Liver (tissue), 9 donors: ENCODE data around the gene FANCI. TPM values are rescaled to one million over a fixed set of nuclear protein-coding genes. Genes with fewer than 3 reads are reported as not detected.

Experiments used
- DNase-seq: peaks from one replicate; pipeline ENCODE4 v3.0.0-alpha.2; 2017; ENCODE audit warnings: low spot score
- H3K27ac ChIP-seq, 2 donors: one replicate each; pipeline ENCODE4 v1.7.0; 2013; ENCODE audit warnings: inconsistent platforms in 2 of 2, low read length in 2 of 2, control low read depth in 1 of 2, low read depth in 1 of 2, mild to moderate bottlenecking in 1 of 2
- H3K27me3 ChIP-seq, 4 donors: one replicate each; pipeline versions ENCODE4 v1.6.1 to v1.7.0; 2013; ENCODE audit warnings: low read length in 3 of 4, inconsistent platforms in 1 of 4, mild to moderate bottlenecking in 1 of 4, moderate library complexity in 1 of 4; ENCODE audit not compliant: control insufficient read depth in 4 of 4, insufficient read depth in 4 of 4
- H3K36me3 ChIP-seq, 4 donors: one replicate each; pipeline versions ENCODE4 v1.6.1 to v1.7.0; 2013; ENCODE audit warnings: low read length in 3 of 4, mild to moderate bottlenecking in 3 of 4, low read depth in 1 of 4, moderate library complexity in 1 of 4; ENCODE audit not compliant: control insufficient read depth in 4 of 4, insufficient read depth in 3 of 4
- H3K4me1 ChIP-seq, 4 donors: one replicate each; pipeline versions ENCODE4 v1.6.1 to v1.7.0; 2013; ENCODE audit warnings: low read length in 3 of 4, mild to moderate bottlenecking in 3 of 4, moderate library complexity in 1 of 4; ENCODE audit not compliant: control insufficient read depth in 4 of 4, insufficient read depth in 4 of 4
- H3K4me3 ChIP-seq, 3 donors: one replicate each; pipeline versions ENCODE4 v1.6.1 to v1.7.0; 2013; ENCODE audit warnings: low read length in 3 of 3, control low read depth in 1 of 3, low read depth in 1 of 3, mild to moderate bottlenecking in 1 of 3
- H3K9ac ChIP-seq, 2 donors: one replicate each; pipeline ENCODE4 v1.7.0; 2013; ENCODE audit warnings: low read length in 2 of 2, mild to moderate bottlenecking in 2 of 2, moderate library complexity in 2 of 2, control low read depth in 1 of 2, low read depth in 1 of 2
- H3K9me3 ChIP-seq, 4 donors: one replicate each; pipeline versions ENCODE4 v1.6.1 to v1.7.0; 2013; ENCODE audit warnings: low read length in 3 of 4; ENCODE audit not compliant: control insufficient read depth in 4 of 4
- EGR1 ChIP-seq, 2 donors: IDR thresholded peaks; 2 replicates each; pipeline ENCODE4 v1.6.1; 2016 to 2018; ENCODE audit warnings: antibody characterized with exemption in 2 of 2, low read depth in 2 of 2
- FOXA1 ChIP-seq: IDR thresholded peaks from 2 replicates; pipeline ENCODE4 v1.6.1; 2016; ENCODE audit warnings: antibody characterized with exemption
- HNF4G ChIP-seq: IDR thresholded peaks from 2 replicates; pipeline ENCODE4 v1.6.1; 2016; ENCODE audit warnings: antibody characterized with exemption
- JUND ChIP-seq, 2 donors: IDR thresholded peaks; 2 replicates each; pipeline ENCODE4 v1.6.1; 2016; ENCODE audit warnings: antibody characterized with exemption in 2 of 2
- RAD21 ChIP-seq, 2 donors: IDR thresholded peaks; 2 replicates each; pipeline ENCODE4 v1.6.1; 2016; ENCODE audit warnings: antibody characterized with exemption in 2 of 2, mild to moderate bottlenecking in 2 of 2
- RXRA ChIP-seq, 2 donors: IDR thresholded peaks; 2 replicates each; pipeline ENCODE4 v1.6.1; 2017 to 2018; ENCODE audit warnings: antibody characterized with exemption in 2 of 2, mild to moderate bottlenecking in 1 of 2
- TAF1 ChIP-seq: conservative IDR thresholded peaks from 2 replicates; pipeline ENCODE4 v1.6.1; 2016; ENCODE audit warnings: antibody characterized with exemption, mild to moderate bottlenecking
- YY1 ChIP-seq: IDR thresholded peaks from 2 replicates; pipeline ENCODE4 v1.6.1; 2016; ENCODE audit warnings: antibody characterized with exemption, mild to moderate bottlenecking
- WGBS: extraction: QIAGEN DNeasy Blood & Tissue Kit; methylation state at CpG from one replicate; pipeline ENCODE4 v1.1.7; 2013; 5-methylcytosine and 5-hydroxymethylcytosine counted together
- polyA plus RNA-seq, 2 donors: library from polyadenylated mRNA; stranded (reverse) in 1 of 2; unstranded in 1 of 2; fragments of 200-250 nt in 1 of 2; fragments of >200 nt in 1 of 2; fragmentation: Nextera tagmentation in 1 of 2; extraction: Ambion mirVana in 1 of 2; gene quantifications; one replicate each; pipeline versions ENCODE4 v1.2.1 to v1.2.3, GENCODE V29; 2013 to 2015
- total RNA-seq, 2 donors: library from RNA; depleted of rRNA; stranded (reverse); fragments of >200 nt; gene quantifications; one replicate each; pipeline ENCODE4 v1.2.3, GENCODE V29; 2014
- TF ChIP-seq, protein P1 (sequence below): IDR thresholded peaks from 2 replicates; pipeline ENCODE4 v1.6.1; 2016; ENCODE audit warnings: antibody characterized with exemption
- TF ChIP-seq, protein P2 (sequence below): IDR thresholded peaks from 2 replicates; pipeline ENCODE4 v1.6.1; 2016; ENCODE audit warnings: antibody characterized with exemption, mild to moderate bottlenecking
- TF ChIP-seq, protein P3 (sequence below): IDR thresholded peaks from 2 replicates; pipeline ENCODE4 v1.6.1; 2016; ENCODE audit warnings: antibody characterized with exemption
- donor health status: healthy.
- donor health status: healthy.
- donor health status: healthy.
- donor health status: healthy.
- donor health status: healthy.

The FANCI gene
- total and polyA plus RNA-seq, 4 donors, result 1.7 to 41.9 (median 2.3) TPM

DNA sequence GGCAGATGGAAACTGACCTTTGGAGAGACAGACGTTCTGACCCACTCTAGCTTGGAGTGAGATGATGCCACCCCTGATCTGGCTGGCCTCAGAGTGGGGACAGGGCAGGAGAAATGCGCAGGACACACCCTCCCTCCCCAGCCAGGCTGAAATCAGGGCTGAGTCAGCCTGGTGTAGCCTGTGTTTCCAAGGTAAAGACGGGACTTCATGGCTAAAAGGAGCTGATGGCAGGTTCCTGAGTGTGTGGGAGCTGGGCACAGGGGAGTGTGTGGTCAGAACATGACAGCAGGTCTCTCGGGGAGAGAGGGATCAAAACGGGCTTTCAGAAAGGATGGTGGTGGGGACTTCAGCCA, 105.4 kb downstream of the FANCI start:
- no peak for DNase-seq
- Histone ChIP-seq H3K4me3 (no peak overlapping the region), H3K4me1 (no peaks in the 10 kb centered on the region), H3K9ac (no peak overlapping the region), H3K36me3 (no peaks in the 10 kb centered on the region), H3K27ac (no peak overlapping the region), H3K27me3 (peaks cover 0 to 4% (median 0%) of the 10 kb centered on the region in 4 donors), H3K9me3 (no peaks in the 10 kb centered on the region)
- 68% methylated on average over 5 of the region's 5 CpGs for WGBS
- TF ChIP-seq YY1 (no peak), TAF1 (no peak)

DNA sequence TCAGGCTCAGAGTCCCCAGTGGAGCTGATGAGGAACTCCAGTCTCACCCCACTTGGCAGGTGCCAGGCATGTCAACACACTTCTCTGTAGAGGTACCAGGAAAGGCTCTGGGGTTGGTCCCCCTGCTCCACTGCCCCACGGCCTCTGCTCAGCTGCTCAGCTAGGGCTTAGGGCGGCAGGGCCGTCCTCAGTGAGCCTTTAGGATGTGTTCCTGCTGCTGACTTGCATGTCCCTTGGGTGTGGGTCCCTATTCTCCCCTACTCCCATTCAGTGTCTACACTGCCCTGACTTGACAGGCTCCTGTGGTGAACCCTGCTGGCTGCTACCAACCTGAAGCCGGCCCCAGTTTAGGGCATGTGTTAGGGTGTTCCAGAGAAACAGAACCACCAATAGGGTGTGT, 108.7 kb downstream of the FANCI start:
- Histone ChIP-seq H3K9me3 (no peaks in the 10 kb centered on the region), H3K4me3 (no peak overlapping the region), H3K27me3 (peaks cover 0 to 10% (median 2%) of the 10 kb centered on the region in 4 donors), H3K36me3 (no peaks in the 10 kb centered on the region), H3K4me1 (peaks cover 0 to 5% (median 0%) of the 10 kb centered on the region in 4 donors), H3K9ac (no peak overlapping the region), H3K27ac (no peak overlapping the region)
- DNase-seq, result no peak
- TF ChIP-seq RXRA (IDR thresholded peaks at IDR 0.05), result no peak
- TF ChIP-seq, protein P1, sequence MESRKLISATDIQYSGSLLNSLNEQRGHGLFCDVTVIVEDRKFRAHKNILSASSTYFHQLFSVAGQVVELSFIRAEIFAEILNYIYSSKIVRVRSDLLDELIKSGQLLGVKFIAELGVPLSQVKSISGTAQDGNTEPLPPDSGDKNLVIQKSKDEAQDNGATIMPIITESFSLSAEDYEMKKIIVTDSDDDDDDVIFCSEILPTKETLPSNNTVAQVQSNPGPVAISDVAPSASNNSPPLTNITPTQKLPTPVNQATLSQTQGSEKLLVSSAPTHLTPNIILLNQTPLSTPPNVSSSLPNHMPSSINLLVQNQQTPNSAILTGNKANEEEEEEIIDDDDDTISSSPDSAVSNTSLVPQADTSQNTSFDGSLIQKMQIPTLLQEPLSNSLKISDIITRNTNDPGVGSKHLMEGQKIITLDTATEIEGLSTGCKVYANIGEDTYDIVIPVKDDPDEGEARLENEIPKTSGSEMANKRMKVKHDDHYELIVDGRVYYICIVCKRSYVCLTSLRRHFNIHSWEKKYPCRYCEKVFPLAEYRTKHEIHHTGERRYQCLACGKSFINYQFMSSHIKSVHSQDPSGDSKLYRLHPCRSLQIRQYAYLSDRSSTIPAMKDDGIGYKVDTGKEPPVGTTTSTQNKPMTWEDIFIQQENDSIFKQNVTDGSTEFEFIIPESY, result no peak
- TF ChIP-seq EGR1 (IDR thresholded peaks at IDR 0.05; ENCODE audit: low read depth in 2 of 2), result no peak
- no peak for TF ChIP-seq TAF1
- TF ChIP-seq, protein P2, sequence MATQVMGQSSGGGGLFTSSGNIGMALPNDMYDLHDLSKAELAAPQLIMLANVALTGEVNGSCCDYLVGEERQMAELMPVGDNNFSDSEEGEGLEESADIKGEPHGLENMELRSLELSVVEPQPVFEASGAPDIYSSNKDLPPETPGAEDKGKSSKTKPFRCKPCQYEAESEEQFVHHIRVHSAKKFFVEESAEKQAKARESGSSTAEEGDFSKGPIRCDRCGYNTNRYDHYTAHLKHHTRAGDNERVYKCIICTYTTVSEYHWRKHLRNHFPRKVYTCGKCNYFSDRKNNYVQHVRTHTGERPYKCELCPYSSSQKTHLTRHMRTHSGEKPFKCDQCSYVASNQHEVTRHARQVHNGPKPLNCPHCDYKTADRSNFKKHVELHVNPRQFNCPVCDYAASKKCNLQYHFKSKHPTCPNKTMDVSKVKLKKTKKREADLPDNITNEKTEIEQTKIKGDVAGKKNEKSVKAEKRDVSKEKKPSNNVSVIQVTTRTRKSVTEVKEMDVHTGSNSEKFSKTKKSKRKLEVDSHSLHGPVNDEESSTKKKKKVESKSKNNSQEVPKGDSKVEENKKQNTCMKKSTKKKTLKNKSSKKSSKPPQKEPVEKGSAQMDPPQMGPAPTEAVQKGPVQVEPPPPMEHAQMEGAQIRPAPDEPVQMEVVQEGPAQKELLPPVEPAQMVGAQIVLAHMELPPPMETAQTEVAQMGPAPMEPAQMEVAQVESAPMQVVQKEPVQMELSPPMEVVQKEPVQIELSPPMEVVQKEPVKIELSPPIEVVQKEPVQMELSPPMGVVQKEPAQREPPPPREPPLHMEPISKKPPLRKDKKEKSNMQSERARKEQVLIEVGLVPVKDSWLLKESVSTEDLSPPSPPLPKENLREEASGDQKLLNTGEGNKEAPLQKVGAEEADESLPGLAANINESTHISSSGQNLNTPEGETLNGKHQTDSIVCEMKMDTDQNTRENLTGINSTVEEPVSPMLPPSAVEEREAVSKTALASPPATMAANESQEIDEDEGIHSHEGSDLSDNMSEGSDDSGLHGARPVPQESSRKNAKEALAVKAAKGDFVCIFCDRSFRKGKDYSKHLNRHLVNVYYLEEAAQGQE, result no peak
- WGBS, result 76% methylated on average over 4 of the region's 4 CpGs

DNA sequence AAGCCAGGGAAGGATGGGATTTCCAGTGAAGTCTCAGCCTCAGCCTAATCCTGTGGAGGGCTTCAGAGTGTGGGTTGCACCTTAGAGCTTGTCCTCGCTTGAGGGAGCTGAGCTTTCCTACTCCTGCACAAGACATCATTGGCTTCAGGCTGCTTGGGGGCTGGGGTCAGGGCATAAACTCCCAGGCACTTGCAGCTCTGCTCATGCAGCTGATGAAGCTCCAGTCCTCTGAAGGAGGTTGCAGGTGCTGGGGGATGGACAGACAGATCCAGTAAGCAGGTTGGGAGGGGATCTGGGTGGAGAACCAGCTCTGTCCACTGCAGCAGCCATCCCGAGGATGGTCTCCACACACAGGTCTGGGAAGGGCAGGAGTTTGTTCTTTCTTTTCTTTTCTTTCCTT, 110.2 kb downstream of the FANCI start:
- Histone ChIP-seq H3K4me1 (peaks cover 0 to 8% (median 4%) of the 10 kb centered on the region in 4 donors), H3K9me3 (no peaks in the 10 kb centered on the region), H3K27ac (no peak overlapping the region), H3K9ac (no peak overlapping the region), H3K36me3 (no peaks in the 10 kb centered on the region), H3K27me3 (peaks cover 0 to 17% (median 2%) of the 10 kb centered on the region in 4 donors), H3K4me3 (no peak overlapping the region)
- no peak for DNase-seq
- no peak for TF ChIP-seq FOXA1
- TF ChIP-seq JUND (IDR thresholded peaks at IDR 0.05), result no peak
- TF ChIP-seq HNF4G, result no peak
- TF ChIP-seq, protein P1, result no peak
- TF ChIP-seq EGR1 (IDR thresholded peaks at IDR 0.05; ENCODE audit: low read depth in 2 of 2), result no peak
- no peak for TF ChIP-seq RAD21 (IDR thresholded peaks at IDR 0.05)
- TF ChIP-seq, protein P3, sequence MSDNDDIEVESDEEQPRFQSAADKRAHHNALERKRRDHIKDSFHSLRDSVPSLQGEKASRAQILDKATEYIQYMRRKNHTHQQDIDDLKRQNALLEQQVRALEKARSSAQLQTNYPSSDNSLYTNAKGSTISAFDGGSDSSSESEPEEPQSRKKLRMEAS, result no peak
- no peak for TF ChIP-seq RXRA (IDR thresholded peaks at IDR 0.05)
- 64% methylated on average over 2 of the region's 2 CpGs for WGBS
